Mesothelial cell of epicardium (in vitro differentiated cells): ENCODE results near the gene ZNF214. TPM values are rescaled to one million over a fixed set of nuclear protein-coding genes. Genes with fewer than 3 reads are reported as not detected.
"Not testable (repeated sequence)": the region's sequence is repeated elsewhere in the genome, so short reads cannot be mapped to it uniquely, and the experiment has no call there.

ENCODE experiments used
- DNase-seq, 2 experiments: peaks; one replicate each; pipeline ENCODE4 v3.0.0; 2021; ENCODE audit warnings: low spot score in 2 of 2; ENCODE audit not compliant: unreplicated experiment in 2 of 2
- H3K27ac Mint-ChIP-seq: 2 replicates; pipeline ENCODE4 v1.8.0; 2021; ENCODE audit warnings: mixed read lengths
- H3K27me3 Mint-ChIP-seq: 2 replicates; pipeline ENCODE4 v1.8.0; 2021; ENCODE audit warnings: low read depth, mixed read lengths
- H3K36me3 Mint-ChIP-seq: 2 replicates; pipeline ENCODE4 v1.8.0; 2021; ENCODE audit warnings: mixed read lengths
- H3K4me1 Mint-ChIP-seq: 2 replicates; pipeline ENCODE4 v1.8.0; 2021; ENCODE audit warnings: mixed read lengths
- H3K4me3 Mint-ChIP-seq: 2 replicates; pipeline ENCODE4 v1.8.0; 2021; ENCODE audit warnings: mild to moderate bottlenecking, moderate library complexity, mixed read lengths
- H3K9me3 Mint-ChIP-seq: 2 replicates; pipeline ENCODE4 v1.8.0; 2021; ENCODE audit warnings: mixed read lengths
- total RNA-seq: library from RNA; stranded (reverse); gene quantifications from 3 replicates; pipeline ENCODE4 v1.2.1, GENCODE V29; 2021
- TF ChIP-seq, protein P1 (sequence below): fragments of 200-600 bp; sonication (generic); IDR thresholded peaks from one replicate; pipeline ENCODE4 v1.5.0; 2021; ENCODE audit warnings: antibody characterized with exemption; ENCODE audit not compliant: unreplicated experiment

The ZNF214 gene
- total RNA-seq, 1 donor from 2014 or later, result 6.2 TPM

DNA sequence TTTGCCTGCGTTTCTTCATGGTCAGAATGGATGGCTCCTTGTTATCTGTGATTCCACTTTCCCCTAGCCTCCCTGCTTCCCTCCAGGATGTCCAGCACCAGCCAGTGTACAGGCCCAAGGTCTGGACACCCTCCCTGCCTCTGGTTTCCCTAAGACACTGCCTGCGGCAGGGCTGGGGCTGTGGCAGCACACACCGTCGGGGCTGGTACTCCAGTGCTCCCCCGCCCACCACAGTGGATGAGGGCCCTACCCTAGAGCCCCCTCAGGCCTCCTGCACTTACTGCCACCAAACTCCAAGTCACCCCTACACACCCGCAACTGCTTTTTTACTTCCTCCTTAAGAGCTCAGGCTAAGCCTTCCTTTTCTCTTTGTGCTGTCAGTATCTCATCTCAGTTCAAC lies 28.9 kb downstream of the ZNF214 start:
- Mint-ChIP-seq H3K27ac (no peak overlapping the region), H3K27me3 (no peaks in the 10 kb centered on the region), H3K4me3 (no peak overlapping the region), H3K36me3 (no peaks in the 10 kb centered on the region), H3K4me1 (peaks cover 23% of the 10 kb centered on the region), H3K9me3 (peaks cover 10% of the 10 kb centered on the region)
- TF ChIP-seq, protein P1, sequence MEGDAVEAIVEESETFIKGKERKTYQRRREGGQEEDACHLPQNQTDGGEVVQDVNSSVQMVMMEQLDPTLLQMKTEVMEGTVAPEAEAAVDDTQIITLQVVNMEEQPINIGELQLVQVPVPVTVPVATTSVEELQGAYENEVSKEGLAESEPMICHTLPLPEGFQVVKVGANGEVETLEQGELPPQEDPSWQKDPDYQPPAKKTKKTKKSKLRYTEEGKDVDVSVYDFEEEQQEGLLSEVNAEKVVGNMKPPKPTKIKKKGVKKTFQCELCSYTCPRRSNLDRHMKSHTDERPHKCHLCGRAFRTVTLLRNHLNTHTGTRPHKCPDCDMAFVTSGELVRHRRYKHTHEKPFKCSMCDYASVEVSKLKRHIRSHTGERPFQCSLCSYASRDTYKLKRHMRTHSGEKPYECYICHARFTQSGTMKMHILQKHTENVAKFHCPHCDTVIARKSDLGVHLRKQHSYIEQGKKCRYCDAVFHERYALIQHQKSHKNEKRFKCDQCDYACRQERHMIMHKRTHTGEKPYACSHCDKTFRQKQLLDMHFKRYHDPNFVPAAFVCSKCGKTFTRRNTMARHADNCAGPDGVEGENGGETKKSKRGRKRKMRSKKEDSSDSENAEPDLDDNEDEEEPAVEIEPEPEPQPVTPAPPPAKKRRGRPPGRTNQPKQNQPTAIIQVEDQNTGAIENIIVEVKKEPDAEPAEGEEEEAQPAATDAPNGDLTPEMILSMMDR, result no peak
- no peak for DNase-seq

DNA sequence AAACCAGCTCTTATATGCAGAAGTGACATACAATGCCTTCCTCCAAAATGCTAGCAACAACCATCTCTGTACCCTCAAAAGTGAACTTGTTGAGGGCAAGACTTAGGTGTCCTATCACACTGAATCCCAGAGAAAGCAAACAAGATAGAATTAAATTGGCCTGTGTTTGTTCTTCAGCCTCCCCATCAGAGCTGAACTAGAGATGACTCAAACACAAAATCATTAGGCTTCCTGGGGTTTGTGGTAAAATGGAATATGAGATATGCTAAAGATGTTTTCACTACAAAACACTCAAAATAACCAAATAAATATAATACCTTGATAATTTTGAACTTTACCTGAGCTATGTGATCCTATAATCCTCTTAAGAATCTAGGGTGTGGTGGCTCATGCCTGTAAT lies 31.6 kb downstream of the ZNF214 start:
- DNase-seq, result no peak
- no peaks in the 10 kb centered on the region for H3K27me3 Mint-ChIP-seq
- TF ChIP-seq, protein P1, result no peak
- no peaks in the 10 kb centered on the region for H3K36me3 Mint-ChIP-seq
- H3K27ac Mint-ChIP-seq, result no peak overlapping the region
- H3K4me1 Mint-ChIP-seq, result peaks cover 23% of the 10 kb centered on the region
- H3K9me3 Mint-ChIP-seq, result peaks cover 25% of the 10 kb centered on the region
- no peak overlapping the region for H3K4me3 Mint-ChIP-seq

- Mint-ChIP-seq H3K36me3 (no peaks in the 10 kb centered on the region), H3K4me1 (peaks cover 4% of the 10 kb centered on the region), H3K4me3 (no peak overlapping the region), H3K27me3 (no peaks in the 10 kb centered on the region), H3K9me3 (peaks cover 25% of the 10 kb centered on the region), H3K27ac (no peak overlapping the region)
- no peak for DNase-seq
- TF ChIP-seq, protein P1, result no peak
Observed at GRCh38 chr11:6986487-6986886, 33.7 kb downstream of the ZNF214 start.

GRCh38 chr11:6979365-6979764 lies 40.8 kb downstream of the ZNF214 start:
- Mint-ChIP-seq H3K9me3 (peaks cover 4% of the 10 kb centered on the region), H3K27ac (no peak overlapping the region), H3K36me3 (no peaks in the 10 kb centered on the region), H3K4me1 (no peaks in the 10 kb centered on the region), H3K27me3 (no peaks in the 10 kb centered on the region), H3K4me3 (no peak overlapping the region)
- DNase-seq, result no peak
- TF ChIP-seq, protein P1, result no peak

DNA sequence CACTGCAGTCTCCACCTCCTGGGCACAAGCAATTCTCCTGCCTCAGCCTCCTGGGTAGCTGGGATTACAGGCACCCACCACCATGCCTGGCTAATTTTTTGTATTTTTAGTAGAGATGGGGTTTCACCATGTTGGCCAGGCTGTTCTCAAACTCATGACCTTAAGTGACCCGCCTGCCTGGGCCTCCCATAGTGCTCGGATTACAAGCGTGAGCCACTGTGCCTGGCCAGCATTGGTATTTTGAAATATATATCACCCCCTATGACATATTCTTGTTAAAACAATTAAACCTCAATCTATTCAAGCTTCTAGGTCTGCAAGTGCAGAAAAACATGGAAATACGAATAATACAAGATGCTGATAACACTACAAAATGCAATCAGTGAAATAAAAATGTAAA lies 50.3 kb downstream of the ZNF214 start:
- peaks cover 20% of the 10 kb centered on the region for H3K9me3 Mint-ChIP-seq
- H3K36me3 Mint-ChIP-seq, H3K4me1 Mint-ChIP-seq, H3K27ac Mint-ChIP-seq, H3K4me3 Mint-ChIP-seq, H3K27me3 Mint-ChIP-seq, DNase-seq: not testable (repeated sequence)

DNA sequence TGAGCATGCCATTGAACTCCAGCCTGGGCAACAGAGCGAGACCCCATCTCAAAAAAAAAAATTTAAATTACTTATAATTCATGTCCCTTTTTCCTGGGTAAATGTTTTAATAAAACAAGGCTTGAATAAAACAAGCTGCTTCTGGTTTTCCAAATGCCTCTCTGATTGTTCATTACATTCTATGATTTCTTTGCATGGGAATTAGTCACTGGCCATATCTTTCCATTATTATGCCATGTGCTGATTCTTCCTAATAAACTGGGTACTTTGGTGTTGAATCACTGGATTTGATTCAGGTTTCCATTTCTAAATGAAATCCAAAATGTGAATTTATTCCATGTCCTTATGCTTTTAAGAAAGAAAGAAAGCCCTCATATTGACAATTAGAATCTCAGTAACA lies 51.3 kb downstream of the ZNF214 start:
- TF ChIP-seq, protein P1, result no peak
- Mint-ChIP-seq H3K36me3 (peaks cover 3% of the 10 kb centered on the region), H3K27ac (no peak overlapping the region), H3K27me3 (no peaks in the 10 kb centered on the region), H3K4me3 (no peak overlapping the region), H3K4me1 (no peaks in the 10 kb centered on the region), H3K9me3 (peaks cover 20% of the 10 kb centered on the region)
- no peak for DNase-seq
